ENCODE results near the gene UBE2G2.

The UBE2G2 gene

GRCh38 chr21:44804762-44805161, 3.1 kb upstream of the UBE2G2 start:
- no peak overlapping the region for H3K27ac ChIP-seq (replicated peaks)

GRCh38 chr21:44803651-44804050, 2.0 kb upstream of the UBE2G2 start:
- no peak overlapping the region for H3K4me3 ChIP-seq (replicated peaks; ENCODE audit: insufficient read depth, low read length)
- no peak for TF ChIP-seq GABPA (IDR thresholded peaks at IDR 0.05; ENCODE audit: low read depth)
- TF ChIP-seq REST (IDR thresholded peaks at IDR 0.05; ENCODE audit: insufficient replicate concordance, low read depth): no peak
- TF ChIP-seq POLR2AphosphoS5 (IDR thresholded peaks at IDR 0.05; ENCODE audit: low read depth): no peak
- no peak for DNase-seq (ENCODE audit: low read depth in 1 of 2, low spot score in 1 of 2)
- no peaks in the 10 kb centered on the region for H3K27me3 ChIP-seq (ENCODE audit: insufficient read depth, poor library complexity, severe bottlenecking)
- no peak overlapping the region for H3K27ac ChIP-seq (replicated peaks)

More at GRCh38 chr21:44804762-44805161, 3.1 kb upstream of the UBE2G2 start:
- no peak overlapping the region for H3K4me3 ChIP-seq (replicated peaks; ENCODE audit: insufficient read depth, low read length)
- TF ChIP-seq GABPA (IDR thresholded peaks at IDR 0.05; ENCODE audit: low read depth): no peak
- TF ChIP-seq CTCF (IDR thresholded peaks at IDR 0.05; ENCODE audit: insufficient read depth, low read length): no peak
- TF ChIP-seq POLR2AphosphoS5 (IDR thresholded peaks at IDR 0.05; ENCODE audit: low read depth): no peak
- no peak for TF ChIP-seq REST (IDR thresholded peaks at IDR 0.05; ENCODE audit: insufficient replicate concordance, low read depth)
- no peak for TF ChIP-seq SPI1 (IDR thresholded peaks at IDR 0.05; ENCODE audit: borderline replicate concordance, low read depth)
- DNase-seq (ENCODE audit: low read depth in 1 of 2, low spot score in 1 of 2): no peak
- no peaks in the 10 kb centered on the region for H3K27me3 ChIP-seq (ENCODE audit: insufficient read depth, poor library complexity, severe bottlenecking)

- Histone ChIP-seq H3K27me3 (ENCODE audit: insufficient read depth, poor library complexity, severe bottlenecking) (no peaks in the 10 kb centered on the region), H3K4me3 (replicated peaks; ENCODE audit: insufficient read depth, low read length) (peak overlapping the region; percentile 69), H3K27ac (replicated peaks) (peak overlapping the region; percentile 92)
- peak in 1 of 2 experiments; percentile 20 for DNase-seq (ENCODE audit: low read depth in 1 of 2, low spot score in 1 of 2)
- TF ChIP-seq POLR2AphosphoS5 (IDR thresholded peaks at IDR 0.05; ENCODE audit: low read depth) (no peak), CTCF (IDR thresholded peaks at IDR 0.05; ENCODE audit: insufficient read depth, low read length) (no peak), SPI1 (IDR thresholded peaks at IDR 0.05; ENCODE audit: borderline replicate concordance, low read depth) (no peak), REST (IDR thresholded peaks at IDR 0.05; ENCODE audit: insufficient replicate concordance, low read depth) (no peak), GABPA (IDR thresholded peaks at IDR 0.05; ENCODE audit: low read depth) (no peak)
These were observed 955 bp upstream of the UBE2G2 start for GRCh38 chr21:44802396-44803153.
